IPS-NIHi11 (cell line): Measurements from ENCODE around the gene PYY.

Experiments used
- DNase-seq: peaks from one replicate; pipeline ENCODE4 v3.0.0; 2012; ENCODE audit warnings: mixed read lengths, low spot score

PYY gene

DNA sequence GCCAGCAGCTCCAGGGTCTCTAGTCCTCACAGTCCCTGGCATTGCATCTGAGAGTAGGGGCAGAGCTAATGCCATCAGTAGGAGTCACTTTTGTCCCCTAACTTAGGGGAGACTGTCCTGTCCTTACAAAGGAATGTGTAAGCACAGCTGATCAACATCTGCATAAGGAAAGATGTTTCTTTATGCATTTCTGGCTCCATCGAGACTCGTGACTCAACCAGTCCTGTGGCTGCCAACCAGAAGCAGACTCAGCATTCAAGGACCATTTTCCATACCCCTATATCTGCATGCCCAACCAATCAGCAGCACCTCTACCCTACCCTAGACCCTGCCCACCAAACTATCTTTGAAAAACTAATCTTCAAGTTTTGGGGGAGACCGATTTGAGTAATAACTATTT lies 38.2 kb downstream of the PYY start:
- no peak for DNase-seq

DNA sequence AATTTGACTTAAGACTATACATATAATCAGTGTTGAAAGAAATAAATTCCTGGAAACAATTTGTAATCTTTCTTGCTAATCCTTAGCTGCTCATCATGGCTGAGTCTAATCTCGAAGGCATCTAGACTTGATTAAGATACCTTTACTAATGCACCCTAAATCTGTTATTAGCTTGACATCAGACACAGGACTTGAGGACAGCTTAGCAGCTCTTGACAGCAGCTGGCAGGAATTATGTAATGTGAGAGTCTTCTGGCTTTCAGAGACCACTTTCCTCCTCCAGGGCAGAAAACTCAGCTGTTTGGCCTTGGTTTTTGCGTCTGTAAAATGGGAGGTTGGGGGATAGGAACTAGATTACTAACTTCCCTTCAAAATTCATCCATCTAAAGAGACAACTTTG lies 39.3 kb downstream of the PYY start:
- no peak for DNase-seq

DNA sequence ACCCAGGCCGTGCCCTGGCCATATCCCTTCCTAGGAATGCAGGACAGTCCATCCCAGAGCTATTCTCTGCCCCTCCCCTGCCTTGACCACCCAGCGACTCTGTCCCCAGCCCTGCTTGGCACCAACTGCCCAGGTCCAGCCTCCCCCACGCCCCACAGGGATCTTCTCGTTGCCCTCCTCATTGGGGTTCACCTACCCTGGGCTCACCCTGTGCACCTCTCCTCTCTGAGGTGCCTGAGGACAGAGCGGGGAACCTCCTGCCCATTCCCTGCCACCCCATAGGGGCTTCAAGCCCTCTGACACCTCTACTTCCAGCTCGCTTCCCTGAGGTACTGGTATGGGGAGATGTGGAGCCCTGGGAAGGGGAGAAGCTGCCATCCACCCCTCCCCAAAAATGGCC lies 40.2 kb downstream of the PYY start:
- no peak for DNase-seq

DNA sequence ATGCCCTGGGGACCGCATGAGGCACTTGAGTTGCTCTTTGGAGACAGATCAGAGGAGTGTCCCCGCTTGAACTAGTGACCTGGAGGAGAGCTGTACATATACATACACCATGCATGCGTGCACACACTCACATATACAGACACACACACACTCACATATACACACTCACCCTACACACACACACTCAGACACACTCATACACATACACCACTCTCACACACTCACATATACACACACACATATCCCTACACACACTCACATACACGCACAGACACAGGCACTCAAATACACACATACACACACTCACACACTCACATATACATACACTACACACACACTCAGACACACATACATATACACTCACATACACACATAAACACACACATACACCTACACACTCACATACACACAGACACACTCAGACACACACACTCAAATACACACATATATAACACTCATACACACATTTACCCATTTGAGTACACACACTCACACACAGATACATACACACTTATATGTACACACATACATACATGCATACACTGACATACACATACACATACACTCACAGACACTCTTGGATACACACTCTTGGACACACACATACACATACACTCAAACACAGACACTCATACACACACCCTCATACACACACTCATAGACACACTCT lies 41.0 kb downstream of the PYY start:
- no peak for DNase-seq

DNA sequence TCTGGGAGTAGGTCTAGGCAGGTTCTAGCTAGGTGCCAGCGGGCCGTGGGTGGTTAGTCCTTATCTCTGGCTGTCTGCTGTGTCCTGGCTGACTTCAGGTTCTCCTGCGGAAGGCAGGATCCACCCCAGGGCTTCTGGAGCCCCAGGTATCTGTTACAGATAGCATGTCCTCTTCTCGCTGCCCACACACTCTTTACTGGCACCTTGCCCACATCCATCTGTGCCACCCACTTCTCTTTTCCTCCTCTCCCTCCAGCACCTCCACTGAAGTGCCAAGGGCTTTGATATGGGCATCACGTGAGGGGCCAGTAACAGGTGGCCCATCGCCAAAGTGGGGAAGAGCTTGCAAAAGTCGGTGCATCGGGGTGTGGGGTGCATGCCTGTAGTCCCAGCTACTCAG lies 41.8 kb downstream of the PYY start:
- DNase-seq, result no peak

DNA sequence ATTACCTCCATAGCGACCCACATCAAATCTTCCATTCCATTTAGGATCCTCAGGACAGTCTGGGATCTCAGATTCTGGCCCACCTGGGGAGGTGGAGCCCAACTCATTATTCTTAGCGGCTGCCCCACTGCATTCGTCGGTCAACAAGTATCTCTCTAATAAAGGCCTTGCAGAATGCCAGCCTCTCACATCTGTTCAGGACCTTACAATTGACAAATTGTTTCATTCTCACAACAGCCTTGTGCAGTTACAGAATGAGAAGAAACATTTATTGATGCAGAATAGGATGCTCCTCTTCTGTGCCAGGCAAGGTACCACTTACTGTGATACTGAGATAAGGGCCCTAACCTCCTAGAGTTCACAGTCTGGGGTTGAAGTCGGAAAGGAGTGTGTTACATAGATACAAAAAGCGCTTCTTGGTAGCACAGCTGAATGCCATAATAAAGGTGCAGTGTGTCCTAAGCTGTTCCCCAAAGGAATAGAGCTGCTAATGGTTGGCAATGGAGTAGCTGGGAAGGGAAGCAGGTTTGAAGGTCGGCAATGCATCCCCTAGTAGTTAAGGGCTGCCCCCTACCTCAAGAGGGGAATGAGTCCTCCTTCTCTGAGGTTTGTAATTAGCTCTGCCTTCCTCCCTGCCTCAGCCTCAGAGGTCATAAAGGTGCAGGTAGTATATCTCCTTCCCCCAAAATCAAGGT lies 44.1 kb downstream of the PYY start:
- no peak for DNase-seq

DNA sequence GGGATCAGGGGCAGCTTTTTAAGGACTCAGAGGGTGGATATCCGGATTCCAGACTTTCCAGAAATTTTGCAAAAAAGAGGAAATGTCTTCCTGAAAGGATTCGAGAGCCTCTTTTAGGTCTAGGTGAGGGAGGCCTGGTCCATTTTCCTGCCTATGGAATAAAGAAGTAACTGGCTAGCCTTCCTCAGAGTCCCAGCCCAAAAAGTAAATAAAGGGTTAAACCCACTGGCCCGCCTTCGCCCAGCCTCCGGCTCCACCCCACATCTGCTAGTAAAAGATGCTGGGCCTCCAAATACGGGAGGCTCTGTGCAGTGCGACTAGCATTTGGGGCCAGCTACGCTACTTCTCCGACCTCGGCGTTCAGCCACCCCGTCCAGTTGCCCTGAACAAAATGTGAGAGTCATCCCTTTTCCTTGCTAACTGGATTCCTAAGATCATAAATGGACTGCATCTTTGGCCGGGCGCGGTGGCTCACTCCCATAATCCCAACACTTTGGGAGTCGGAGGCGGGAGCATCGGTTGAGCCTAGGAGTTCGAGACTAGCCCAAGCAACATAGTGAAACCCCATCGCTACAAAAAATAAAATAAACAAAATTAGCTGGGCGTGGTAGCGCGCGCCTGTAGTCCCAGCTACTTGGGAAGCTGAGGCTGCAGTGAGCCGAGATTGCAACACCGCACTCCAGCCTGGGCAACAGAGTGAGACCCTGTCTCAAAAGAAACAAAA lies 45.6 kb downstream of the PYY start:
- peak; percentile 79 for DNase-seq

DNA sequence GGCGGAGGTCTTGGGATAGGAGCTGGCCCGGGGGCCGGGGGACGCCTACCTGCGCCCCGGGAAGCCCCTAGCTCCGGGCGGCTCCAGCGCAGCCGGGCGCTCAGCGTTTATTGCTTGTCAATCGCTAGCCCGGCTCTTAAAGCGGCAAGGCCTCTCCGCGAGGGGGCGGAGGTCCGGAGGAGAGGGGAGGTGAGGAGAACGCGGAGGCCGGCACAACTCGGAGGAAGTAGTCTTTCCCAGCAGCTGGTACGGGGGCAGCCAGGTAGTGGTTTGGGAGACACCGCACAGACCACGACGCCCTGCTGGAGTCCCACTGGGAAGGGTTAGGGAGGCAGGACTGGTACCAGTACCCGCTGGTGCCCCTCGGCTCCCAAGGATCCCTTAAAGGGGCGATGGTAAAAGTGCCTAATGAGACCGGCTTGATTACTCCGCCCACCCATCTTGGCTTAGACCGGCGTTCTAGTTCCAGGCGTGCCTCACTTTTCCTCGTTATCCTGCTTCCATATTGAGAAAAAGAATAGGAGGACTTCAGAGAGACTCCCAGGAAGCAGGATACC lies 46.2 kb downstream of the PYY start, which contains the start of gene MPP2:
Gene MPP2 (minus strand): TSS at position 112 of the 557 bp plus-strand sequence. CDS start 3,076 bp downstream, outside the sequence.
- DNase-seq, result peak; percentile 82

DNA sequence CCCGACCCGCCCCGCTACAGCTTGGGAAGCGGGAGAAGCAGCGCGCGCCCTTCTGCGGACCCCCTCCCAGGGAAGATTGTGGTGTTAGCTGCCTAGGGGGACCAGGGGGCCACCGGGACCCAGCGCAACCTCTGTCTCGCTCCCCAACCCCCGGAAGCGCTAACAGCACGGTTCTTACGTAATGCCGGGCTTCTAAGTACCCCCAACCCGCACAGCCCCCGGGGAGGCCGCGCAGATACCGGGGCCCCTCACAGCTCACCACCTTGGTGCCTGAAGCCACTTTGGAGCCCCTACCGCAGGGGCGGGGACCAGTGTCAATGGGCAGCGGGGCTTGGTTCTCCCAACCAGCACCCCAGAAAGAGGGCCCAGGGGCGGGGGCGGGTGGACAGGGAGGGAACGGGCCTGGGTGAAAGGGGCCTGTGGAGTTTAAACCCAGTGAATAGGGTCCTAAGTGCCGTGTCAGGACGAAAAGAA lies 46.8 kb downstream of the PYY start:
- DNase-seq, result no peak

DNA sequence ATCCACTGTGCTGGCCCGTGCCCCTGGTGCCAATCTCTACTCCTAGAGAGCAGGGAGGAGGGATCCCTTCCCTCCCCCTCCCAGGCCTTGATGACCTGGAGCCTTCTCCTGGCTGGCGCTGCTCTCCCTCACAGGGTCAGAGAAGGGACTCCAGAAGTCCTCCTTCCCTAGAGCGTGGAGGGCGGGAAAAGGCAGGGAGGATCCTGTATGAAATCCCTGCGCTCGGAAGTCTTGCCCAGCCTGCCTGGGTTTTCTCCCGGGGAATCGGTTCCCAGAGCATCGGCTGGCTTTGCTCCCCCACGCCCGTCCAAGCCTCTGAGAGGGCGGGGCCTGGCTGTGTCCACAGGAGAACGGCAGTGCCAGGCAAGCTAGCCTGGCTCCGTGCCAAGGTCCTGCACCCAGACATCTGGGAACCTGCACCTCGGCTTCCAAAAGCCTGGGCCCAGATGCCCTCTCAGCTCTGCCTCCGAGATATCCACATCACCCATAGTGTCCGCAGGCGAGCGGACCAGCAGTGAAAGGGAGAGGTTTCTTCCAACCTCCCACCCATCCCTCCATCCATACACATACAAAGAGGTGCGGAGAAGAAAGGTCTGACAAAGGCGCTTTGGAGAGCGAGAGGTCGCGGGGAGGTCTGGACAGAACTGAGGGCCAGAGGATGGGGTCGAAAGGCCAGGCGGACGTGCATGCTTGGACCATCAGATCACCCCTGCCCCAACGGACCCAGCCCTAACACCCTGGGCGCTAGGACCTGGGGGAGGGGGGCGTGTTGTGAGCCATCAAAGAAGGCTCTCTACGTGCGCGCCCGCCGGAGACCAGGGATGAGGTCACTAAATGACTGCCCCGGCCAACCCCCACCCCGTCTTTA lies 47.5 kb downstream of the PYY start:
- DNase-seq, result peak; percentile 83

DNA sequence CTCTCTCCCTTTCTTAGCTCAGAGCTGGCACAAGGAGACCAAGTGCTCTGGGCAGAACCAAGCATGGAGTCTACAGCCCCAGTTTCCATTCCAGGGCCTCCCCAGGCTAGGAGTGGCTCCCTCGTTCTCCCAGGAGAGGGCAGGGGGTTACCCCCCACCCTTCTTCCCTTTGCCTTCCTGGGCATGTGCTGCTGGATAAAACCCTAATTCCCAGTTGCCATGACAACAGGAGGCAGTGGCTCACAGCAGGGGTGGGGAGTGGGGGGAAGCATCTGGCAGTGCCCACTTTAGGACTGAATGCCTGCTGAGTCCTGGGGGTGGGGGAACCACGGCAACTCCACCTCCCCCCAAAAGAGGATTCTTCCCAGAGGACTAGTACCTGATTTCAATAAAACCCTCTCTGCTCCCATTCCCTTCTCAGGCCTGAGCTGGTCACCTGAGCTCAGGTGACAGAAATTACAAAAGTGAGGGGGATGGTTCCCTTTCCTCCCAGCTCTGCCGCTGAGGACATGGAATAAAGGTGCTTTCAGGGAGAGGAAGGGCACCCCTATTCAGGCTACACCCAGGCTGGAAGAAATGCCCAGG lies 48.2 kb downstream of the PYY start:
- no peak for DNase-seq
